Measurements from ENCODE around the gene PNN. TPM values are rescaled to one million over a fixed set of nuclear protein-coding genes. Genes with fewer than 3 reads are reported as not detected.
"Not testable (repeated sequence)": the region's sequence is repeated elsewhere in the genome, so short reads cannot be mapped to it uniquely, and the experiment has no call there.

PNN gene
- total RNA-seq, 1 donor from 2014 or later, result 128 TPM

DNA sequence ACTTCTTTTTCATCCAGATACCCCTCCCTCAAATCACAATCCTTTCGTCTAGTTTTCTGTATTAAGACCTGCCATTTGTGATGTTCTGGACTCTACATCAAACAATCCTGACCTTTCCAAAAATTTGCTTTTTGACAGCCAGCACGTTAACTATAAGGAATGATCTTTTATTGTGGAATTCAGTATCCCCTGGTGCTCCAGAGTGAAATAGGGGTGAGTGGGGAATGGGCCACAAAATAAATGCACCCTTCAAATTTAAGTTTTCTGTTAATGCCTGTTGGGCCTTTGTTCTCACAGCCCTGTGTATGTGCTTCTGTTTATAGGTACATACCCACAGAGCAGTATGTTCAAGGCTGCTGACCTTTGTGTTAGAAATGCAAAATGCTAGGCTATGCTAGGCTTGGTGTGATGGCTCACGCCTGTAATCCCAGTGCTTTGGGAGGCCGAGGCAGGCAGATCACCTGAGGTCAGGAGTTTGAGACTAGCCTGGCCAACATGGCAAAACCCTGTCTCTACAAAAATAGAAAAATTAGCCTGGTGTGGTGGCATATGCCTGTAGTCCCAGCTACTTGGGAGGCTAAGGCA lies 12.0 kb downstream of the PNN start:
- Mint-ChIP-seq H3K27me3 (ENCODE audit: unreplicated experiment) (no peaks in the 10 kb centered on the region), H3K4me3 (ENCODE audit: unreplicated experiment) (no peak overlapping the region), H3K9me3 (ENCODE audit: unreplicated experiment) (no peaks in the 10 kb centered on the region), H3K4me1 (ENCODE audit: unreplicated experiment) (peaks cover 22% of the 10 kb centered on the region), H3K27ac (ENCODE audit: unreplicated experiment) (no peak overlapping the region), H3K36me3 (ENCODE audit: low read depth, unreplicated experiment) (peaks cover 32% of the 10 kb centered on the region)
- TF ChIP-seq, protein P1, sequence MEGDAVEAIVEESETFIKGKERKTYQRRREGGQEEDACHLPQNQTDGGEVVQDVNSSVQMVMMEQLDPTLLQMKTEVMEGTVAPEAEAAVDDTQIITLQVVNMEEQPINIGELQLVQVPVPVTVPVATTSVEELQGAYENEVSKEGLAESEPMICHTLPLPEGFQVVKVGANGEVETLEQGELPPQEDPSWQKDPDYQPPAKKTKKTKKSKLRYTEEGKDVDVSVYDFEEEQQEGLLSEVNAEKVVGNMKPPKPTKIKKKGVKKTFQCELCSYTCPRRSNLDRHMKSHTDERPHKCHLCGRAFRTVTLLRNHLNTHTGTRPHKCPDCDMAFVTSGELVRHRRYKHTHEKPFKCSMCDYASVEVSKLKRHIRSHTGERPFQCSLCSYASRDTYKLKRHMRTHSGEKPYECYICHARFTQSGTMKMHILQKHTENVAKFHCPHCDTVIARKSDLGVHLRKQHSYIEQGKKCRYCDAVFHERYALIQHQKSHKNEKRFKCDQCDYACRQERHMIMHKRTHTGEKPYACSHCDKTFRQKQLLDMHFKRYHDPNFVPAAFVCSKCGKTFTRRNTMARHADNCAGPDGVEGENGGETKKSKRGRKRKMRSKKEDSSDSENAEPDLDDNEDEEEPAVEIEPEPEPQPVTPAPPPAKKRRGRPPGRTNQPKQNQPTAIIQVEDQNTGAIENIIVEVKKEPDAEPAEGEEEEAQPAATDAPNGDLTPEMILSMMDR (IDR thresholded peaks at IDR 0.05; ENCODE audit: unreplicated experiment), result no peak
- DNase-seq (ENCODE audit: low spot score), result no peak

DNA sequence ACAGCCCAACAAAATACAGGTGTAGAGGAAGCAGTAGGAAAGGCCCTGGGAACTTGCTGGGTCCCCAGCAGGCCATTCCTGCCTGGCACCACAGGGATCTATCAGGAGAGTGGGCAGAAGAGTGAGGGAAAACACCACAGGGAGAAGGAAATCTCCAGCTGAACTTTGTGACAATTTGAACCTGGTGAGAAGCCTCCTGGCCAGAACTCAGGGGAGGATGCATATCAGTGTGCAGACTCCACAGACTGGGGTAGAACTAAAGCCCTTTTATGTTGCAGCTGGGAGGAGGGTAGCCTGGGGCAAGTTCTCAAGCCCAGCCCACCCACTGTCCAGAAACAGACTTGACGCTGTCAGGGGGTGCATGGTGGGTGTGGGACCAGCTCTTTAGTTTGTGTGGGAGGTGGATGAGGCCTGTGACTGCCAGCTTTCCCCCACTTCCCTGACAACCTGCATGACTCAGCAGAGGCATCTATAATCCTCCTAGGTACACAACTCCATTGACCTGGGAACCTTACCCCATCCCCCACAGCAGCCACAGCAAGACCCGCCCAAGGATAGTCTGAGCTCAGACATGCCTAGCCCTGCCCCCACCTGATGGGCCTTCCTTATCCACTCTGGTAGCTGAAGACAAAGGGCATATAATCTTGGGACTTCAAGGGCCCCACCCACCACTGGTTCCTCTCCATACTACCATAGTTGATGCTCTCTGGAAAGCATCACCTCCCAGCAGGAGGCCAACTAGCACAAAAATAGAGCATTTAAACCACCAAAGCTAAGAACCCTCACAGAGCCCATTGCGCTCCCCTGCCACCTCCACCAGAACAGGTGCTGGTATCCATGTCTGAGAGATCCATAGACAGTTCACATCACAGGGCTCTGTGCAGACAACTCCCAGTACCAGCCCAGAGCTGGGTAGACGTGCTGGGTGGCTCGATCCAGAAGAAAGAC lies 28.9 kb downstream of the PNN start:
- Mint-ChIP-seq H3K27ac (ENCODE audit: unreplicated experiment) (no peak overlapping the region), H3K9me3 (ENCODE audit: unreplicated experiment) (no peaks in the 10 kb centered on the region), H3K27me3 (ENCODE audit: unreplicated experiment) (peaks cover 2% of the 10 kb centered on the region), H3K4me1 (ENCODE audit: unreplicated experiment) (peaks cover 6% of the 10 kb centered on the region), H3K4me3 (ENCODE audit: unreplicated experiment) (no peak overlapping the region), H3K36me3 (ENCODE audit: low read depth, unreplicated experiment) (no peaks in the 10 kb centered on the region)
- no peak for DNase-seq (ENCODE audit: low spot score)
- TF ChIP-seq, protein P1 (IDR thresholded peaks at IDR 0.05; ENCODE audit: unreplicated experiment), result no peak

DNA sequence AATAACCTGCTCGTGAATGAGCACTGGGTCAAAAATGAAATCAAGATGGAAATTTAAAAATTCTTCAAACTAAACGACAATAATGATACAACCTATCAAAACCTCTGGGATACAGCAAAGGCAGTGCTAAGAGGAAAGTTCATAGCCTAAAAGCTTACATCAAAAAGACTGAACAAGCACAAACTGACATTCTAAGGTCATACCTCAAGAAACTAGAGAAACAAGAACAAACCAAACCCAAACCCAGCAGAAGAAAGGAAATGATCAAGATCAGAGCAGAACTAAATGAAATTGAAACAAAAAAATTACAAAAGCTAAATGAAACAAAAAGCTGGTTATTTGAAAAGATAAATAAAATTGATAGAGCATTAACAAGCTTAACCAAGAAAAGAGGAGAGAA lies 32.4 kb downstream of the PNN start:
- H3K4me3 Mint-ChIP-seq (ENCODE audit: unreplicated experiment); H3K36me3 Mint-ChIP-seq (ENCODE audit: low read depth, unreplicated experiment); H3K27me3 Mint-ChIP-seq (ENCODE audit: unreplicated experiment); H3K9me3 Mint-ChIP-seq (ENCODE audit: unreplicated experiment); H3K27ac Mint-ChIP-seq (ENCODE audit: unreplicated experiment); DNase-seq (ENCODE audit: low spot score): not testable (repeated sequence)
- peaks cover 12% of the 10 kb centered on the region for H3K4me1 Mint-ChIP-seq (ENCODE audit: unreplicated experiment)

DNA sequence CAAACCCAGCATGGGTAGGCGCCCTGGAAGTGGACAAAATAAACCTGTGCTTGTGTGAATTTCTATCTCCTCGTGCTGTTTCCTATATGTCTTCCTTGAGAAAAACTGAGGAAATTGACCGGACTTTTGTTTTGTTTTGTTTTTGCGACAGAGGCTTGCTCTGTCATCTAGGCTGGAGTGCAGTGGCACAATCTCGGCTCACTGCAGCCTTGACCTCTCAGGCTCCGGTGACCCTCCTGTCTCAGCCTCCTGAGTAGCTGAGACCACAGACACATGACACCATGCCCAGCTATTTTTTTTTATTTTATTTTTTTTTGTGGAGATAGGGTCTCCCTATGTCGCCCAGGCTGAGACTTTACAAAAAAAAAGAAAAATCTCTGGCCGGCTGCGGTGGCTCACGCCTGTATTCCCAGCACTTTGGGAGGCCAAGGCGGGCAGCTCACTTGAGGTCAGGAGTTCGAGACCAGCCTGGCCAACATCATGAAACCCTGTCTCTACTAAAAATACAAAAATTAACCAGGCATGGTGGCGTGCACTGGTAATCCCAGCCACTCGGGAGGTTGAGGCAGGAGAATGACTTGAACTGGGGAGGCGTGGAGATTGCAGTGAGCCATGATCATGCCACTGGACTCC lies 36.2 kb downstream of the PNN start:
- H3K27me3 Mint-ChIP-seq (ENCODE audit: unreplicated experiment), result no peaks in the 10 kb centered on the region
- TF ChIP-seq, protein P1 (IDR thresholded peaks at IDR 0.05; ENCODE audit: unreplicated experiment), result no peak
- H3K36me3 Mint-ChIP-seq (ENCODE audit: low read depth, unreplicated experiment), result no peaks in the 10 kb centered on the region
- H3K27ac Mint-ChIP-seq (ENCODE audit: unreplicated experiment), result no peak overlapping the region
- no peak for DNase-seq (ENCODE audit: low spot score)
- no peak overlapping the region for H3K4me3 Mint-ChIP-seq (ENCODE audit: unreplicated experiment)
- H3K4me1 Mint-ChIP-seq (ENCODE audit: unreplicated experiment), result peaks cover 5% of the 10 kb centered on the region
- H3K9me3 Mint-ChIP-seq (ENCODE audit: unreplicated experiment), result no peaks in the 10 kb centered on the region

DNA sequence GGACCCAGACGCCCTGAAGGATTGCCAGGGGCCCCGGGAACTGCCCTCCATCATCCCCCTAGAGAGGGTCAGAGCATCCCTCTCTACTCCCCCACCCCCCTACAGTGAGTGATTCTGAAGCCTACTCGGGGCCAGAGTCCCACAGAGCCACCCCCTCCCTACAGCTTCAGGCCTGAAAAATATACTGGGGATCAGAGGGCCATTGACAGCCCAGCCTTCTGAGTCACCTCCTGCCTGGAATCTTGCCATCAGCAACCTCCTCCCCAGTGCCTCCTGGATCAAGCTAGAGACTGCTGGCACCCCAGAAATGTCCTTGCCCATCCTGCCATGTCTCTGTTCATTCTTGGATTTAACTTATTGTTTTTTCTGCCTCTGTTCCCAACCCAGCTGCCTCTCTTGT lies 37.0 kb downstream of the PNN start:
- TF ChIP-seq, protein P1 (IDR thresholded peaks at IDR 0.05; ENCODE audit: unreplicated experiment), result no peak
- Mint-ChIP-seq H3K4me3 (ENCODE audit: unreplicated experiment) (no peak overlapping the region), H3K4me1 (ENCODE audit: unreplicated experiment) (peaks cover 9% of the 10 kb centered on the region), H3K36me3 (ENCODE audit: low read depth, unreplicated experiment) (no peaks in the 10 kb centered on the region), H3K27me3 (ENCODE audit: unreplicated experiment) (no peaks in the 10 kb centered on the region), H3K27ac (ENCODE audit: unreplicated experiment) (no peak overlapping the region), H3K9me3 (ENCODE audit: unreplicated experiment) (no peaks in the 10 kb centered on the region)
- DNase-seq (ENCODE audit: low spot score), result no peak

Data from endothelial cell (in vitro differentiated cells).